Kidney (tissue), 14 donors: ENCODE results near the gene HOXA4. TPM values are rescaled to one million over a fixed set of nuclear protein-coding genes. Genes with fewer than 3 reads are reported as not detected.

ENCODE experiments used
- DNase-seq, 5 donors: peaks; one replicate each; pipeline ENCODE4 v3.0.0-alpha.2; 2013 to 2020
- FAIRE-seq: peaks from 2 replicates; lab custom pipeline; 2012; peaks lifted over from hg19 to GRCh38; lab: Jason Lieb, UNC
- H3K27ac ChIP-seq, 2 donors: one replicate each; pipeline ENCODE4 v1.7.0; 2013; ENCODE audit warnings: low read depth in 2 of 2, low read length in 2 of 2, inconsistent platforms in 1 of 2
- H3K27me3 ChIP-seq: one replicate; pipeline ENCODE4 v1.7.1; 2013; ENCODE audit warnings: low read length, inconsistent platforms; ENCODE audit not compliant: control insufficient read depth, insufficient read depth
- H3K36me3 ChIP-seq, 3 donors: one replicate each; pipeline versions ENCODE4 v1.7.0 to v1.7.1; 2013; ENCODE audit warnings: low read length in 3 of 3, control low read depth in 1 of 3, inconsistent platforms in 1 of 3; ENCODE audit not compliant: insufficient read depth in 3 of 3, control insufficient read depth in 2 of 3
- H3K4me1 ChIP-seq, 3 donors: one replicate each; pipeline versions ENCODE4 v1.7.0 to v1.7.1; 2013; ENCODE audit warnings: low read length in 3 of 3, inconsistent platforms in 1 of 3, low read depth in 1 of 3; ENCODE audit not compliant: control insufficient read depth in 2 of 3, insufficient read depth in 2 of 3
- H3K4me3 ChIP-seq, 3 donors: one replicate each; pipeline versions ENCODE4 v1.7.0 to v1.8.1; 2013; ENCODE audit warnings: low read length in 3 of 3, control low read depth in 1 of 3, inconsistent platforms in 1 of 3
- H3K9ac ChIP-seq, 3 donors: one replicate each; pipeline versions ENCODE4 v1.7.0 to v1.7.1; 2013; ENCODE audit warnings: low read length in 3 of 3, control low read depth in 1 of 3, inconsistent platforms in 1 of 3
- H3K9me3 ChIP-seq, 3 donors: one replicate each; pipeline versions ENCODE4 v1.7.0 to v1.7.1; 2013; ENCODE audit warnings: low read length in 3 of 3, control low read depth in 1 of 3, inconsistent platforms in 1 of 3; ENCODE audit not compliant: control insufficient read depth in 2 of 3, insufficient read depth in 1 of 3
- intact Hi-C: fragments of 100-400 bp; cut with DNase I; formaldehyde crosslinking; loops from one replicate; pipeline ENCODE4 v1.11.1; 2022
- polyA plus RNA-seq: library from polyadenylated mRNA; stranded (reverse); fragments of 350-450 nt; fragmentation: Illumina TruSeq; extraction: RNeasy Lipid Tissue Mini Kit (QIAGEN cat#74804); gene quantifications from one replicate; pipeline ENCODE4 v1.2.3, GENCODE V29; 2014; ENCODE audit warnings: low read depth, low replicate concordance; ENCODE audit not compliant: insufficient read depth
- total RNA-seq: library from RNA; stranded (reverse); fragmentation: NEBNext Ultra II Directional; extraction: Animal tissue kit (Norgen Biotek cat#: 25700); gene quantifications from one replicate; pipeline ENCODE4 v1.2.1, GENCODE V29; 2021
- TF ChIP-seq, protein P1 (sequence below): IDR thresholded peaks from 3 replicates; pipeline ENCODE4 v1.5.1; 2012; ENCODE audit warnings: mild to moderate bottlenecking, moderate library complexity, borderline replicate concordance; ENCODE audit not compliant: insufficient read depth; ENCODE audit errors: extremely low read depth
- donor health status: control.
- donor health status: control.
- donor health status: control.
- donor health status: control.
- donor health status: control.
- donor health status: DM: yes; HTN: yes; CAD: no.
- donor health status: Normal renal cell carcinoma (clear cell type).

Gene HOXA4
- total and polyA plus RNA-seq, 2 donors from 2014 or later, result 11.2 to 13.0 TPM

DNA sequence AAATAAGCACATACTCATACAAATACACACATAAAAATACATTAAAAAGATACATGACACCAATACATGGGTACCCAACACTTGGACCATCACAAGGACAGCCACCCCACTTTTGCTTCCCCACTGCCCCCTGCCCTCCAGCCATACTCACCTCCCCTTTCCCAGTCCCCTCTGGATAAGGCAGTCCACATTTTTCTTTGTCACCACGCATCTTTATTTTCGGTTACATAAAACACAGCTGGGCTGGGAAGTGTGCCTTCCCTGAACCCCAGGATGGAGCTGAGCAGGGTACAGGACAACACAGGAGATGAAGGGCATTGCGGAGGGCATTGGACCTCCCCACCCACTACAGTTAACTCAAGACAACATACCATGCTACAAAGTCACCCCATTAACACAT lies 23.0 kb upstream of the HOXA4 start:
- intact Hi-C loops, result loop anchor here (10.0 kb wide), 1 partner anchor 779 kb away; no protein-coding TSS in a partner anchor
- Histone ChIP-seq H3K27ac (peak overlapping the region; percentile 97 to 98), H3K9ac (peak overlapping the region in 2 of 3 donors; percentile 16 to 85), H3K4me1 (peaks cover 0 to 22% (median 10%) of the 10 kb centered on the region in 3 donors), H3K36me3 (no peaks in the 10 kb centered on the region), H3K27me3 (no peaks in the 10 kb centered on the region), H3K4me3 (peak overlapping the region in 2 of 3 donors; percentile 47 to 83), H3K9me3 (no peaks in the 10 kb centered on the region)
- DNase-seq (peak in 1 of 5 donors; percentile 44), FAIRE-seq (no peak)
- TF ChIP-seq, protein P1, sequence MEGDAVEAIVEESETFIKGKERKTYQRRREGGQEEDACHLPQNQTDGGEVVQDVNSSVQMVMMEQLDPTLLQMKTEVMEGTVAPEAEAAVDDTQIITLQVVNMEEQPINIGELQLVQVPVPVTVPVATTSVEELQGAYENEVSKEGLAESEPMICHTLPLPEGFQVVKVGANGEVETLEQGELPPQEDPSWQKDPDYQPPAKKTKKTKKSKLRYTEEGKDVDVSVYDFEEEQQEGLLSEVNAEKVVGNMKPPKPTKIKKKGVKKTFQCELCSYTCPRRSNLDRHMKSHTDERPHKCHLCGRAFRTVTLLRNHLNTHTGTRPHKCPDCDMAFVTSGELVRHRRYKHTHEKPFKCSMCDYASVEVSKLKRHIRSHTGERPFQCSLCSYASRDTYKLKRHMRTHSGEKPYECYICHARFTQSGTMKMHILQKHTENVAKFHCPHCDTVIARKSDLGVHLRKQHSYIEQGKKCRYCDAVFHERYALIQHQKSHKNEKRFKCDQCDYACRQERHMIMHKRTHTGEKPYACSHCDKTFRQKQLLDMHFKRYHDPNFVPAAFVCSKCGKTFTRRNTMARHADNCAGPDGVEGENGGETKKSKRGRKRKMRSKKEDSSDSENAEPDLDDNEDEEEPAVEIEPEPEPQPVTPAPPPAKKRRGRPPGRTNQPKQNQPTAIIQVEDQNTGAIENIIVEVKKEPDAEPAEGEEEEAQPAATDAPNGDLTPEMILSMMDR, result no peak

GRCh38 chr7:27152816-27153442 lies 22.4 kb upstream of the HOXA4 start:
- H3K4me1 ChIP-seq, result peaks cover 0 to 22% (median 16%) of the 10 kb centered on the region in 3 donors
- H3K27me3 ChIP-seq, result no peaks in the 10 kb centered on the region
- H3K4me3 ChIP-seq, result peak overlapping the region; percentile 56 to 87 (median 83)
- intact Hi-C loops, result loop anchor here (10.0 kb wide), 1 partner anchor 778 kb away; no protein-coding TSS in a partner anchor
- no peaks in the 10 kb centered on the region for H3K9me3 ChIP-seq
- H3K9ac ChIP-seq, result peak overlapping the region in 2 of 3 donors; percentile 28 to 85
- DNase-seq, result peak in 1 of 5 donors; percentile 73
- TF ChIP-seq, protein P1, result no peak
- no peaks in the 10 kb centered on the region for H3K36me3 ChIP-seq
- peak overlapping the region; percentile 97 to 98 for H3K27ac ChIP-seq
- FAIRE-seq, result no peak

GRCh38 chr7:27151931-27152815 lies 21.6 kb upstream of the HOXA4 start, which contains the start of gene HOXA3:
Gene HOXA3, minus strand, starts transcription at chr7:27152583. Its CDS starts 41,943 bp downstream, at chr7:27110640.
- no peak for FAIRE-seq
- Histone ChIP-seq H3K36me3 (no peaks in the 10 kb centered on the region), H3K4me1 (peaks cover 0 to 20% (median 15%) of the 10 kb centered on the region in 3 donors), H3K9ac (peak within 1 kb of the TSS; percentile 68 to 85 (median 85)), H3K9me3 (no peaks in the 10 kb centered on the region), H3K27me3 (no peaks in the 10 kb centered on the region), H3K27ac (peak within 1 kb of the TSS; percentile 97 to 98), H3K4me3 (peak within 1 kb of the TSS; percentile 56 to 87 (median 83))
- intact Hi-C loops, result loop anchor here (10.0 kb wide), 1 partner anchor 777 kb away; no protein-coding TSS in a partner anchor
- DNase-seq, result peak; percentile 91 to 98 (median 92)
- TF ChIP-seq, protein P1, result no peak
